CMK (cell line): ENCODE measurements around the gene RAD51B.

Source experiments
- DNase-seq: peaks from one replicate; pipeline ENCODE4 v3.0.0-alpha.2; 2010; ENCODE audit warnings: low read depth

The RAD51B gene

GRCh38 chr14:68441542-68441941, 622.0 kb downstream of the RAD51B start:
- DNase-seq: no peak

GRCh38 chr14:68442828-68443629, 623.5 kb downstream of the RAD51B start:
- no peak for DNase-seq

- no peak for DNase-seq
Observed at GRCh38 chr14:68444449-68445168, 625.0 kb downstream of the RAD51B start.

- DNase-seq: no peak
Observed at GRCh38 chr14:68446243-68447040, 626.9 kb downstream of the RAD51B start.

- no peak for DNase-seq
Observed at GRCh38 chr14:68447581-68448251, 628.1 kb downstream of the RAD51B start.

- DNase-seq: no peak
Observed at GRCh38 chr14:68448252-68448902, 628.8 kb downstream of the RAD51B start.

- no peak for DNase-seq
Observed at GRCh38 chr14:68449561-68450181, 630.1 kb downstream of the RAD51B start.

GRCh38 chr14:68450391-68451120, 631.0 kb downstream of the RAD51B start:
- no peak for DNase-seq

- no peak for DNase-seq
Observed at GRCh38 chr14:68451696-68452373, 632.3 kb downstream of the RAD51B start.

GRCh38 chr14:68458253-68458652, 638.7 kb downstream of the RAD51B start:
- no peak for DNase-seq

GRCh38 chr14:68458840-68459469, 639.4 kb downstream of the RAD51B start:
- no peak for DNase-seq

GRCh38 chr14:68459480-68460136, 640.0 kb downstream of the RAD51B start:
- DNase-seq: no peak

GRCh38 chr14:68460541-68460940, 641.0 kb downstream of the RAD51B start:
- no peak for DNase-seq

- DNase-seq: no peak
Observed at GRCh38 chr14:68461086-68461485, 641.5 kb downstream of the RAD51B start.

GRCh38 chr14:68462683-68463082, 643.1 kb downstream of the RAD51B start:
- no peak for DNase-seq

GRCh38 chr14:68463299-68463698, 643.7 kb downstream of the RAD51B start:
- no peak for DNase-seq

GRCh38 chr14:68463705-68464374, 644.3 kb downstream of the RAD51B start:
- no peak for DNase-seq

GRCh38 chr14:68464711-68465110, 645.1 kb downstream of the RAD51B start:
- no peak for DNase-seq
